ENCODE measurements around the gene PNMA8B.

PNMA8B gene, protein sequence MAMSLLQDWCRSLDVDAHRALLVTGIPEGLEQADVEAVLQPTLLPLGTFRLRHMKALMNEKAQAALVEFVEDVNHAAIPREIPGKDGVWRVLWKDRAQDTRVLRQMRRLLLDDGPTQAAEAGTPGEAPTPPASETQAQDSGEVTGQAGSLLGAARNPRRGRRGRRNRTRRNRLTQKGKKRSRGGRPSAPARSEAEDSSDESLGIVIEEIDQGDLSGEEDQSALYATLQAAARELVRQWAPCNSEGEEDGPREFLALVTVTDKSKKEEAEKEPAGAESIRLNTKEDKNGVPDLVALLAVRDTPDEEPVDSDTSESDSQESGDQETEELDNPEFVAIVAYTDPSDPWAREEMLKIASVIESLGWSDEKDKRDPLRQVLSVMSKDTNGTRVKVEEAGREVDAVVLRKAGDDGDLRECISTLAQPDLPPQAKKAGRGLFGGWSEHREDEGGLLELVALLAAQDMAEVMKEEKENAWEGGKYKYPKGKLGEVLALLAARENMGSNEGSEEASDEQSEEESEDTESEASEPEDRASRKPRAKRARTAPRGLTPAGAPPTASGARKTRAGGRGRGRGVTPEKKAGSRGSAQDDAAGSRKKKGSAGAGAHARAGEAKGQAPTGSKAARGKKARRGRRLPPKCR

DNA sequence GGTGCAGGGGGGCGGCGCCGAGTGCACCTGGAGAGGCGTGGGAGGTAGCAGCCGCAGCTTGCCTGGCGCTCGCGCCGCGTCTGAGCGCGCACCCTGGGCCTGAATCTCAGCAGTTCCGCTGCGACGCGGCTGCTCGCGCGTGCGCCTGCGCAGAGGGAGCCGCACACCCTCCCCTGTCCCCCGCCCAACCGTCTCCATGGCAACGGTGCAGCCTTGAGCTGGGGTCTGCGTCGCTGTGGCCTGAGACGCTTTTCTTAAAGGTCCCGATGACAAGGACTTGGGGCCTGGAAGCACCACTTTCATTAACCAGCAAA lies at the start of gene PNMA8B:
Gene PNMA8B (minus strand): TSS at position 82 of the 314 bp plus-strand sequence. CDS start 402 bp downstream, outside the sequence.
- DNase-seq (ENCODE audit: extremely low read depth, low read depth): no peak
- TF ChIP-seq, protein P1, sequence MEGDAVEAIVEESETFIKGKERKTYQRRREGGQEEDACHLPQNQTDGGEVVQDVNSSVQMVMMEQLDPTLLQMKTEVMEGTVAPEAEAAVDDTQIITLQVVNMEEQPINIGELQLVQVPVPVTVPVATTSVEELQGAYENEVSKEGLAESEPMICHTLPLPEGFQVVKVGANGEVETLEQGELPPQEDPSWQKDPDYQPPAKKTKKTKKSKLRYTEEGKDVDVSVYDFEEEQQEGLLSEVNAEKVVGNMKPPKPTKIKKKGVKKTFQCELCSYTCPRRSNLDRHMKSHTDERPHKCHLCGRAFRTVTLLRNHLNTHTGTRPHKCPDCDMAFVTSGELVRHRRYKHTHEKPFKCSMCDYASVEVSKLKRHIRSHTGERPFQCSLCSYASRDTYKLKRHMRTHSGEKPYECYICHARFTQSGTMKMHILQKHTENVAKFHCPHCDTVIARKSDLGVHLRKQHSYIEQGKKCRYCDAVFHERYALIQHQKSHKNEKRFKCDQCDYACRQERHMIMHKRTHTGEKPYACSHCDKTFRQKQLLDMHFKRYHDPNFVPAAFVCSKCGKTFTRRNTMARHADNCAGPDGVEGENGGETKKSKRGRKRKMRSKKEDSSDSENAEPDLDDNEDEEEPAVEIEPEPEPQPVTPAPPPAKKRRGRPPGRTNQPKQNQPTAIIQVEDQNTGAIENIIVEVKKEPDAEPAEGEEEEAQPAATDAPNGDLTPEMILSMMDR (IDR thresholded peaks at IDR 0.05; ENCODE audit: low read depth, low read length): no peak

GRCh38 chr19:46544651-46545050 lies 49.0 kb upstream of the PNMA8B start:
- TF ChIP-seq, protein P1 (IDR thresholded peaks at IDR 0.05; ENCODE audit: low read depth, low read length): no peak
- no peak for DNase-seq (ENCODE audit: extremely low read depth, low read depth)

DNA sequence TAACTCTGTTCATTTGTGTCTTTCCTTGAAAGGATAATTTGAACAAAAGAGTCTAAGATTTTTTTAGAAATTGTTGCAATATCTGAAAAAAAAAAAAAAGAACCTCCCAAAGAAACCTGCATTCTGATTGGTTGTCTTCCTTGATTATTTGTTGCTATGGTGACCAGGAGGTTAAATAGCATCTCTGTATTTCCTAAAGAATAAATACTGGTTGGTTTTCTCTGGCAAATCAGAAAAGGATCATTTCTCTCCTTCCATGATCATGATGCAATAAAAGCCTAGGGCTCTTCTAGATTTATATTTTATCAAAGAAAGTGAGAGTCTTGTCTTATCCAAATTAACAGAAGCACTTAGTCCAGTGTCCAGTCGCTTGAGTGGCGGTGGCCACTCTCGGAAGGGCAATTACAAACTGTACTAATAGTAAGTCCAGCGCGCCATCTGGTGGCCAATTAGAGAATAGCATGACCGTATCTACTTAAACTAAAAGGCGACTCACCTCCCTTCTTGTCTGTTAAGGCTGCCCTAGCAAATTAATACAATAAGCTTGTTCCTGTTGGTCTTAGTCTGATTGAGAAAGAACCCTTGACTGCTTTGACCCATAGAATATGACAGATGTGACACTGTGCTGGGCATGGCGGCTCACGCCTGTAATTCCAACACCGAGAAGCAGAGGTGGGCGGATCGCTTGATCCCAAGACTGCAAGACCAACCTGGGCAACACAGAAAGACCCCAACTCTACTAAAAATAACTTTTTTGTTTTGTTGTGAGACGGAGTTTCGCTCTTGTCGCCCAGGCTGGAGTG lies 47.0 kb upstream of the PNMA8B start:
- TF ChIP-seq, protein P1 (IDR thresholded peaks at IDR 0.05; ENCODE audit: low read depth, low read length): peak; percentile 72
- peak; percentile 74 for DNase-seq (ENCODE audit: extremely low read depth, low read depth)

- no peak for DNase-seq (ENCODE audit: extremely low read depth, low read depth)
- TF ChIP-seq, protein P1 (IDR thresholded peaks at IDR 0.05; ENCODE audit: low read depth, low read length): peak; percentile 94
Observed at GRCh38 chr19:46537136-46538097, 41.8 kb upstream of the PNMA8B start.

- DNase-seq (ENCODE audit: extremely low read depth, low read depth): no peak
- TF ChIP-seq, protein P1 (IDR thresholded peaks at IDR 0.05; ENCODE audit: low read depth, low read length): no peak
Observed at GRCh38 chr19:46536391-46536790, 40.7 kb upstream of the PNMA8B start.

- DNase-seq (ENCODE audit: extremely low read depth, low read depth): no peak
- TF ChIP-seq, protein P1 (IDR thresholded peaks at IDR 0.05; ENCODE audit: low read depth, low read length): no peak
Observed at GRCh38 chr19:46533621-46534081, 38.0 kb upstream of the PNMA8B start.

Data from AG09319 (cell line).